ENCODE data around the gene EHF. TPM values are rescaled to one million over a fixed set of nuclear protein-coding genes. Genes with fewer than 3 reads are reported as not detected.
A peak's percentile ranks its signal among the peaks of the same experiment; 100 is the strongest.

The EHF gene
- polyA plus RNA-seq, 2 donors = 115 to 121 TPM

GRCh38 chr11:34667810-34668582, 47.1 kb downstream of the EHF start:
- no peaks in the 10 kb centered on the region for H3K36me3 ChIP-seq (ENCODE audit: control insufficient read depth in 2 of 2, insufficient read depth in 2 of 2, low read length in 1 of 2)
- H3K27me3 ChIP-seq (ENCODE audit: control insufficient read depth in 1 of 2, insufficient read depth in 2 of 2, low read length in 2 of 2) = no peaks in the 10 kb centered on the region
- 50 to 57% methylated on average over 4 of the region's 4 CpGs for WGBS, 2 donors
- H3K9me3 ChIP-seq (ENCODE audit: control insufficient read depth in 2 of 2, insufficient read depth in 1 of 2, low read depth in 1 of 2, low read length in 1 of 2) = no peaks in the 10 kb centered on the region
- no peak overlapping the region for H3K4me3 ChIP-seq (ENCODE audit: low read depth in 1 of 2, low read length in 2 of 2)
- H3K27ac ChIP-seq (ENCODE audit: low read depth in 2 of 2, low read length in 1 of 2) = peak overlapping the region; percentile 66 to 77
- H3K4me1 ChIP-seq (ENCODE audit: control insufficient read depth in 2 of 2, insufficient read depth in 2 of 2, low read length in 1 of 2) = peaks cover 0 to 7% of the 10 kb centered on the region in 2 donors

- WGBS, 2 donors = 83 to 84% methylated on average over 4 of the region's 4 CpGs
Observed at GRCh38 chr11:34668583-34669053, 47.7 kb downstream of the EHF start.

GRCh38 chr11:34669458-34669857, 48.6 kb downstream of the EHF start:
- Histone ChIP-seq H3K9me3 (ENCODE audit: control insufficient read depth in 2 of 2, insufficient read depth in 1 of 2, low read depth in 1 of 2, low read length in 1 of 2) (no peaks in the 10 kb centered on the region), H3K27me3 (ENCODE audit: control insufficient read depth in 1 of 2, insufficient read depth in 2 of 2, low read length in 2 of 2) (no peaks in the 10 kb centered on the region), H3K36me3 (ENCODE audit: control insufficient read depth in 2 of 2, insufficient read depth in 2 of 2, low read length in 1 of 2) (no peaks in the 10 kb centered on the region), H3K27ac (ENCODE audit: low read depth in 2 of 2, low read length in 1 of 2) (no peak overlapping the region), H3K4me1 (ENCODE audit: control insufficient read depth in 2 of 2, insufficient read depth in 2 of 2, low read length in 1 of 2) (peaks cover 0 to 7% of the 10 kb centered on the region in 2 donors), H3K4me3 (ENCODE audit: low read depth in 1 of 2, low read length in 2 of 2) (no peak overlapping the region)
- WGBS, 2 donors = 70 to 71% methylated on average over 3 of the region's 3 CpGs

More at GRCh38 chr11:34668583-34669053, 47.7 kb downstream of the EHF start:
- Histone ChIP-seq H3K9me3 (ENCODE audit: control insufficient read depth in 2 of 2, insufficient read depth in 1 of 2, low read depth in 1 of 2, low read length in 1 of 2) (no peaks in the 10 kb centered on the region), H3K4me3 (ENCODE audit: low read depth in 1 of 2, low read length in 2 of 2) (no peak overlapping the region), H3K4me1 (ENCODE audit: control insufficient read depth in 2 of 2, insufficient read depth in 2 of 2, low read length in 1 of 2) (peaks cover 0 to 7% of the 10 kb centered on the region in 2 donors), H3K27me3 (ENCODE audit: control insufficient read depth in 1 of 2, insufficient read depth in 2 of 2, low read length in 2 of 2) (no peaks in the 10 kb centered on the region), H3K36me3 (ENCODE audit: control insufficient read depth in 2 of 2, insufficient read depth in 2 of 2, low read length in 1 of 2) (no peaks in the 10 kb centered on the region), H3K27ac (ENCODE audit: low read depth in 2 of 2, low read length in 1 of 2) (peak overlapping the region; percentile 66 to 76)

GRCh38 chr11:34671117-34671516, 50.2 kb downstream of the EHF start:
- Histone ChIP-seq H3K9me3 (ENCODE audit: control insufficient read depth in 2 of 2, insufficient read depth in 1 of 2, low read depth in 1 of 2, low read length in 1 of 2) (no peaks in the 10 kb centered on the region), H3K4me3 (ENCODE audit: low read depth in 1 of 2, low read length in 2 of 2) (no peak overlapping the region), H3K36me3 (ENCODE audit: control insufficient read depth in 2 of 2, insufficient read depth in 2 of 2, low read length in 1 of 2) (no peaks in the 10 kb centered on the region), H3K27me3 (ENCODE audit: control insufficient read depth in 1 of 2, insufficient read depth in 2 of 2, low read length in 2 of 2) (no peaks in the 10 kb centered on the region), H3K27ac (ENCODE audit: low read depth in 2 of 2, low read length in 1 of 2) (no peak overlapping the region), H3K4me1 (ENCODE audit: control insufficient read depth in 2 of 2, insufficient read depth in 2 of 2, low read length in 1 of 2) (peaks cover 0 to 7% of the 10 kb centered on the region in 2 donors)
- WGBS, 2 donors = 69 to 78% methylated on average over 1 of the region's 1 CpG

GRCh38 chr11:34671946-34672345, 51.1 kb downstream of the EHF start:
- H3K4me3 ChIP-seq (ENCODE audit: low read depth in 1 of 2, low read length in 2 of 2) = no peak overlapping the region
- H3K27me3 ChIP-seq (ENCODE audit: control insufficient read depth in 1 of 2, insufficient read depth in 2 of 2, low read length in 2 of 2) = no peaks in the 10 kb centered on the region
- H3K36me3 ChIP-seq (ENCODE audit: control insufficient read depth in 2 of 2, insufficient read depth in 2 of 2, low read length in 1 of 2) = no peaks in the 10 kb centered on the region
- no peaks in the 10 kb centered on the region for H3K9me3 ChIP-seq (ENCODE audit: control insufficient read depth in 2 of 2, insufficient read depth in 1 of 2, low read depth in 1 of 2, low read length in 1 of 2)
- peaks cover 0 to 7% of the 10 kb centered on the region in 2 donors for H3K4me1 ChIP-seq (ENCODE audit: control insufficient read depth in 2 of 2, insufficient read depth in 2 of 2, low read length in 1 of 2)
- 73 to 77% methylated on average over 1 of the region's 1 CpG for whole genome bisulfite sequencing, 2 donors
- H3K27ac ChIP-seq (ENCODE audit: low read depth in 2 of 2, low read length in 1 of 2) = no peak overlapping the region

- WGBS, 2 donors = 0 to 72% methylated on average over 1 of the region's 1 CpG
- H3K4me3 ChIP-seq (ENCODE audit: low read depth in 1 of 2, low read length in 2 of 2) = no peak overlapping the region
- H3K9me3 ChIP-seq (ENCODE audit: control insufficient read depth in 2 of 2, insufficient read depth in 1 of 2, low read depth in 1 of 2, low read length in 1 of 2) = no peaks in the 10 kb centered on the region
- H3K4me1 ChIP-seq (ENCODE audit: control insufficient read depth in 2 of 2, insufficient read depth in 2 of 2, low read length in 1 of 2) = no peaks in the 10 kb centered on the region
- no peaks in the 10 kb centered on the region for H3K36me3 ChIP-seq (ENCODE audit: control insufficient read depth in 2 of 2, insufficient read depth in 2 of 2, low read length in 1 of 2)
- H3K27me3 ChIP-seq (ENCODE audit: control insufficient read depth in 1 of 2, insufficient read depth in 2 of 2, low read length in 2 of 2) = no peaks in the 10 kb centered on the region
- no peak overlapping the region for H3K27ac ChIP-seq (ENCODE audit: low read depth in 2 of 2, low read length in 1 of 2)
Observed at GRCh38 chr11:34674038-34674437, 53.1 kb downstream of the EHF start.

- Histone ChIP-seq H3K4me1 (ENCODE audit: control insufficient read depth in 2 of 2, insufficient read depth in 2 of 2, low read length in 1 of 2) (no peaks in the 10 kb centered on the region), H3K27me3 (ENCODE audit: control insufficient read depth in 1 of 2, insufficient read depth in 2 of 2, low read length in 2 of 2) (no peaks in the 10 kb centered on the region), H3K4me3 (ENCODE audit: low read depth in 1 of 2, low read length in 2 of 2) (no peak overlapping the region), H3K27ac (ENCODE audit: low read depth in 2 of 2, low read length in 1 of 2) (no peak overlapping the region), H3K9me3 (ENCODE audit: control insufficient read depth in 2 of 2, insufficient read depth in 1 of 2, low read depth in 1 of 2, low read length in 1 of 2) (no peaks in the 10 kb centered on the region), H3K36me3 (ENCODE audit: control insufficient read depth in 2 of 2, insufficient read depth in 2 of 2, low read length in 1 of 2) (peaks cover 0 to 3% of the 10 kb centered on the region in 2 donors)
- 62 to 92% methylated on average over 1 of the region's 1 CpG for WGBS, 2 donors
Observed at GRCh38 chr11:34676227-34676626, 55.3 kb downstream of the EHF start.

GRCh38 chr11:34679681-34680080, 58.8 kb downstream of the EHF start:
- Histone ChIP-seq H3K27ac (ENCODE audit: low read depth in 2 of 2, low read length in 1 of 2) (no peak overlapping the region), H3K36me3 (ENCODE audit: control insufficient read depth in 2 of 2, insufficient read depth in 2 of 2, low read length in 1 of 2) (peaks cover 0 to 3% of the 10 kb centered on the region in 2 donors), H3K9me3 (ENCODE audit: control insufficient read depth in 2 of 2, insufficient read depth in 1 of 2, low read depth in 1 of 2, low read length in 1 of 2) (no peaks in the 10 kb centered on the region), H3K4me3 (ENCODE audit: low read depth in 1 of 2, low read length in 2 of 2) (no peak overlapping the region), H3K4me1 (ENCODE audit: control insufficient read depth in 2 of 2, insufficient read depth in 2 of 2, low read length in 1 of 2) (no peaks in the 10 kb centered on the region), H3K27me3 (ENCODE audit: control insufficient read depth in 1 of 2, insufficient read depth in 2 of 2, low read length in 2 of 2) (no peaks in the 10 kb centered on the region)
- WGBS, 2 donors = 81 to 84% methylated on average over 1 of the region's 1 CpG

GRCh38 chr11:34680206-34680605, 59.3 kb downstream of the EHF start:
- no peaks in the 10 kb centered on the region for H3K27me3 ChIP-seq (ENCODE audit: control insufficient read depth in 1 of 2, insufficient read depth in 2 of 2, low read length in 2 of 2)
- WGBS, 2 donors = 77 to 87% methylated on average over 1 of the region's 1 CpG
- no peaks in the 10 kb centered on the region for H3K4me1 ChIP-seq (ENCODE audit: control insufficient read depth in 2 of 2, insufficient read depth in 2 of 2, low read length in 1 of 2)

More at GRCh38 chr11:34680206-34680605, 59.3 kb downstream of the EHF start:
- no peak overlapping the region for H3K27ac ChIP-seq (ENCODE audit: low read depth in 2 of 2, low read length in 1 of 2)
- H3K4me3 ChIP-seq (ENCODE audit: low read depth in 1 of 2, low read length in 2 of 2) = no peak overlapping the region
- H3K9me3 ChIP-seq (ENCODE audit: control insufficient read depth in 2 of 2, insufficient read depth in 1 of 2, low read depth in 1 of 2, low read length in 1 of 2) = no peaks in the 10 kb centered on the region
- H3K36me3 ChIP-seq (ENCODE audit: control insufficient read depth in 2 of 2, insufficient read depth in 2 of 2, low read length in 1 of 2) = peaks cover 0 to 3% of the 10 kb centered on the region in 2 donors

Measured in esophagus (tissue), 2 donors.